Suprapubic skin (tissue), 4 donors: ENCODE data around the gene BCL6B.

Experiments
- CTCF ChIP-seq, 2 donors: fragments of 200-600 bp in 1 of 2; fragments of 450-650 bp in 1 of 2; sonication (generic) in 1 of 2; IDR thresholded peaks; one replicate each; pipeline ENCODE4 v1.5.1; 2016 to 2019; ENCODE audit warnings: antibody characterized with exemption in 2 of 2, mild to moderate bottlenecking in 1 of 2, moderate library complexity in 1 of 2
- POLR2A ChIP-seq, 2 donors: fragments of 450-650 bp; IDR thresholded peaks; one replicate each; pipeline ENCODE4 v1.6.1; 2017; ENCODE audit warnings: antibody characterized with exemption in 2 of 2, mild to moderate bottlenecking in 2 of 2, moderate library complexity in 2 of 2
- POLR2AphosphoS5 ChIP-seq, 3 donors: sonication (generic); formaldehyde crosslinking; IDR thresholded peaks; one replicate each; pipeline ENCODE4 v1.6.1; 2017; ENCODE audit warnings: antibody characterized with exemption in 3 of 3

GRCh38 chr17:7003745-7004144 lies 19.1 kb upstream of the BCL6B start:
- TF ChIP-seq CTCF (IDR thresholded peaks at IDR 0.05) (no peak), POLR2A (IDR thresholded peaks at IDR 0.05) (no peak), POLR2AphosphoS5 (IDR thresholded peaks at IDR 0.05) (no peak)
